ENCODE data around the gene PRDX5.
"Not testable (repeated sequence)": the region's sequence is repeated elsewhere in the genome, so short reads cannot be mapped to it uniquely, and the experiment has no call there.

The PRDX5 gene

DNA sequence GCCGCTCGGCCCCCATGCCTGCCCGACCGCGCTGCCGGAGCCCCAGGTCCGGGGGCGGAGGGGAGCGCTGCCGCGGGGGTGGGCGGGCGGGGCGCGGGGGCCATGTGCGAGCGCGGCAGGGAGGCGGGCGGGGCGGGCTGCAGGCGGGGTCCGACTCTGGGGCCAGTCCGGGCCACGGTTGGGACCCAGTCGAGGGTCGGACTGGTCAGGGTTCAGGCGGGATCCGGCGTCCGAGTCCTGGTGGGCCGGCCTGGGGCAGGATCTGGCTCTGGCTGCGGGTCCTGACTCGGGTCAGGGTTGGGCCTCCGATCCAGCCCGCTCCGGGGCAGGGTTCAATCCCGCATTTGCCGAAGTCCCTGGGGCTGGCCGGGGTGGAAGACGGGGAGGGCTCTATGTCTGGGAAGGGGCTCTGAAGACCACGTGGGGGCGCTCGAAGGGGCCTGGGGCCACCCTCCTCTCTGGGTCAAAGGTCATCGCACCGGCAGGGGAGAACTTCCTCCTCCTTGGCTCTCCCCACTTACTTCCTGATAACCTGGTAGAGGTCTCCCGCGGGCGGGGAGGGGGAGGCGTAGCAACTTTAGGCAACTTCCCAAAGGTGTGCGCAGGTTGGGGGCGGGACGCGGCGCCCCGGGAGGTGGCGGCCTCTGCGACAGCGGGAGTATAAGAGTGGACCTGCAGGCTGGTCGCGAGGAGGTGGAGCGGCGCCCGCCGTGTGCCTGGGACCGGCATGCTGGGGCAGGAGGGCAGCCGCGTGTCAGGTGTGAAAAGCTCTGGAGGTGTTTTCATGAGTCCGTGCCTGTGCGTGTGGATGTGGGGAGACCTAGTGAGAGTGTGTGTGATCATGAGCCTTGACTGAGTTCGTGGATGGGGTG is 12.0 kb upstream of the PRDX5 start:
- no peak for DNase-seq (ENCODE audit: low spot score)

- no peak for DNase-seq (ENCODE audit: low spot score)
Measured at GRCh38 chr11:64306563-64306875, 11.4 kb upstream of the PRDX5 start.

DNA sequence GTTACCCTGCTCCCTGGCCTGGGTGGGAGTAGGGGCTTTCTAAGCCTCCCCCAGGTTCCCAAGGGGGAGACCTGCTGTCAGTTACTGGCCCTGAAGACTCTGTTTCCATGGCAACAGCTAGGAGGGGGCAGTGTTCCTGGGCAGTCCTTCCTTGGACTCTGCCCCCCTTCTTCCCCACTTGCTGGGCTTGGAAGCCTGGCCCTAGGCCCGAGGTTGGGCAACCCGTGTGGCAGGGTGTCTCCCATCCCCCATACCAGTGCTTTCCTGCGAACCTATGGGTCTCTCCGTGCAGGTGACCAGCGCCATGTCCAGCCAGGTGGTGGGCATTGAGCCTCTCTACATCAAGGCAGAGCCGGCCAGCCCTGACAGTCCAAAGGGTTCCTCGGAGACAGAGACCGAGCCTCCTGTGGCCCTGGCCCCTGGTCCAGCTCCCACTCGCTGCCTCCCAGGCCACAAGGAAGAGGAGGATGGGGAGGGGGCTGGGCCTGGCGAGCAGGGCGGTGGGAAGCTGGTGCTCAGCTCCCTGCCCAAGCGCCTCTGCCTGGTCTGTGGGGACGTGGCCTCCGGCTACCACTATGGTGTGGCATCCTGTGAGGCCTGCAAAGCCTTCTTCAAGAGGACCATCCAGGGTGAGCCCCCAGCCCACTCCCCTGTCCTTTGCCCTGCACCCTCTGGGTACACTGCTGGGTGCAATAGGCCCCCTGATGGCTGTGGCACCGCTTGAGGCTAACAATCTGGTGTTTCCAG is 10.9 kb upstream of the PRDX5 start:
- no peak for DNase-seq (ENCODE audit: low spot score)

DNA sequence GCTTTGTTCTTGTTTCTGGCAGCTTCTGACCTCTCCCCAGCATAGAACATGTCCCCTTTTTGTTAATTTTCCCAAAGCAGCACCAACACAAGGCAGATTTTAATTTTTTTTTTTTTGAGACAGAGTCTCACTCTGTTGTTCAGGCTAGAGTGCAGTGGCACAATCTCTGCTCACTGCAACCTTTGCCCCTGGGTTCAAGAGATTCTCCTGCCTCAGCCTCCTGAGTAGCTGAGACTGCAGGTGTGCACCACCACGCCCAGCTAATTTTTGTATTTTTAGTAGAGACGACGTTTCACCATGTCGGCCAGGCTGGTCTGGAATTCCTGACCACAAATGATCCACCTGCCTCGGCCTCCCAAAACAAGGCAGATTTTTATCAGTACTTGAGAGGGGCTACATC is 10.1 kb upstream of the PRDX5 start:
- not testable (repeated sequence) for DNase-seq (ENCODE audit: low spot score)

GRCh38 chr11:64312947-64313346 is 5.0 kb upstream of the PRDX5 start:
- DNase-seq (ENCODE audit: low spot score), result no peak

DNA sequence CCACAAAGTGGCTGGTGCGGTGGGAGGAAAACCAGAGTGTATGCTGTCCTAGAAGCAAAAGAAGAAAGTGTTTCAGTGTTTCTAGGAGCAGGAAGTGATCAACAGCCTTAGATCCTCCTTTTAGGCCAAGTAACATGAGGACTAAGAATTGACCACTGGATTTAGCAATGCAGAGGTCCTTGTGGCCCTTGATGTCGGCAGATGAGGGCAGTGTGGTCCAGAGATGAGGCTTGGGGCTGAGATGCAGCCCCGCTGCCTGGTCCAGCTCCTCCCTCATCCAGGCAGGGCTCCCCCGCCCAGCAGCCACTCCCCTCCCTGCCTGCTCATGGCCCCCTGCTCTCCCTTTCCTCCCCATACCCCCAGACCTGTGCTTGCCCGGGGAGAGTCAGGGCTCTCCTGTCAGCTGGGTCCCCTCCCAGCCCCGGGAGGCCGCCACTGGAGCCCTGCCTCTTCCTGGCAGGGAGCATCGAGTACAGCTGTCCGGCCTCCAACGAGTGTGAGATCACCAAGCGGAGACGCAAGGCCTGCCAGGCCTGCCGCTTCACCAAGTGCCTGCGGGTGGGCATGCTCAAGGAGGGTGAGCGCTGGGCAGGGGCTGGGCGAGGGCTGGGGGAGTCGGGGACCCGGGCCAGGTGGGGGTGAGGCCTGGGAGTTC is 4.3 kb upstream of the PRDX5 start:
- DNase-seq (ENCODE audit: low spot score), result peak; percentile 69

- DNase-seq (ENCODE audit: low spot score), result no peak
Measured at GRCh38 chr11:64314146-64314804, 3.6 kb upstream of the PRDX5 start.

- DNase-seq (ENCODE audit: low spot score), result no peak
Measured at GRCh38 chr11:64314805-64315561, 2.9 kb upstream of the PRDX5 start.

GRCh38 chr11:64315667-64316526 is 2.0 kb upstream of the PRDX5 start:
- DNase-seq (ENCODE audit: low spot score), result not testable (repeated sequence)

GRCh38 chr11:64316672-64317324 is 1.1 kb upstream of the PRDX5 start:
- DNase-seq (ENCODE audit: low spot score), result no peak

DNA sequence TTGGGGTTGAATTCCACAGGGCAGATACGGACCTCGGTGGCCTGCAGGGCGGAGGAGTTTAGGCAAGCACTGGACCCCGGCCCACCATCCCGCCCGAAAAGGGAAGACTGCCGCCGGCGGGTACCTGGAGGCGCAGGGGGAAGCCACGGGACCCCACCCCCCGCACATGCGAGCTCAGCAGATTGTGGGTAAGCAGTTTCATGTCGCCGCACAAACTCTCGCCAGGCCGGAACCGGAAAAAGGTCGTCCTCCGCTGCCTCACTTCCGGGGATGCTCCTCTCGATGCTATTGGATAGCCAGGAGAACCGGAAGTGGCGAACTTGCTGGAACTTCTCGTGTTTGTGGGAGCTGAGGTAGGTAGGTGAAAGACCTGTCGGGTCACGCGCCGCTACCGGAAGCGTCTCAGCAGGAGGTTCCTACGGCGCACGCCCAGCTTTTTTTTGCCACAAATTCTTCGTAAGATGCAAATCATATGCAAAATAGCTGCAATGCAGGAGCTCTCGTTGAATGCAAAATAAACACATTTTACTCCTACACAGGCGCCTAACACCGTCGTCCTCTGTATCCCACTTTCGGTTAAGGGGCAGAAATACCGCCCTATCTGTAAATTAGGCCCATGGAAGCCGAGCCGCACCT is 478 bp upstream of the PRDX5 start, which contains the start of gene TRMT112:
TSS of gene TRMT112 (minus strand) at position 235 of the 636 bp plus-strand sequence. CDS start at position 202, 33 bp downstream.
- peak; percentile 89 for DNase-seq (ENCODE audit: low spot score)

DNA sequence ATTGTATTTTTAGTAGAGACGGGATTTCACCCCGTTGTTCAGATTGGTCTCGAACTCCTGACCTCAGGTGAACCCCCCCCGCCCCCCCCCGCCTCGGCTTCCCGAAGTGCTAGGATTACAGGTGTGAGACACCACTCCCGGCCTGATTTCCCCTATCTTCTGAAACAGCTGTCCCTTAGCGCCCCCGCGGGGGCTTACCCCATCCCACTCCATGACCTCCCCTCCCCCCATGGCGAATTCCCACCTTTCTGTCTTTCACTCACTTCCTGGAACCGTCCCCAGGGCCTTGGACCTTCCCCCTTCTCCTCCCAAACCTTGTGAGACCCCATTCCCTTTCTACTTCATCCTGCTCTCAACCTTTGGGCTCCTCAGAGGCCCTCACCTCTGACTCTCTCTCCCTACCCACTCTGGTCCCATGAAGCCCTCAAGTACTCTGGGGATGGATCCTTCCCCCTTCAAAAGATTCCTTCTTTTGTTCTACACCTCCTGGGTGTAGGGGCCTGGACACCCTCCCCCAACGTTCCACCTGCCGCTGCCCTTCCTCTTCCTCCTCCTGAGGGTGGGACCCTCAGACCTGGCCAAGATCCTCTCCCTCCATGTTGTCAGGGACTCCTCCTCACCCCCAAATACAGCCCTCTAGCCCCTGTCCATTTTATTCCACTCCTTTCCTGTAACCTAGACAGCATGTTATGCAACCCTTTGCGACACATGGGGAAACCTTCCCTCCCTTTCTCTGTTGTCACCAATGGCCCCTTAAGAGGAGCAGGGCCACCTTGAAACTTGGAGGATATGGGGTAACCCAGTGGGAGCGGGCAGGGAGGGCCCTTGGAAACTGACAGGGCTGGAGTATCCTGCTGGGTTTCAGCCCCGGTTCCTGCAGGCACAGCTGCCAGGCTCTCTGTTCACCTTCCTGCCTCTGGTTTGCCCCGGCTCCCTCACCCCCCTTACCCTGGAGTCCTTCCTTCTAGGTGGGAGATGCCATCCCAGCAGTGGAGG is 1.1 kb downstream of the PRDX5 start:
- no peak for DNase-seq (ENCODE audit: low spot score)

GRCh38 chr11:64320556-64320955 is 2.6 kb downstream of the PRDX5 start:
- DNase-seq (ENCODE audit: low spot score), result no peak

- no peak for DNase-seq (ENCODE audit: low spot score)
Measured at GRCh38 chr11:64321026-64321425, 3.1 kb downstream of the PRDX5 start.

- DNase-seq (ENCODE audit: low spot score), result no peak
Measured at GRCh38 chr11:64321533-64321932, 3.6 kb downstream of the PRDX5 start.

- DNase-seq (ENCODE audit: low spot score), result no peak
Measured at GRCh38 chr11:64322925-64323260, 5.0 kb downstream of the PRDX5 start.

- DNase-seq (ENCODE audit: low spot score), result no peak
Measured at GRCh38 chr11:64323373-64323772, 5.5 kb downstream of the PRDX5 start.

GRCh38 chr11:64323984-64324383 is 6.1 kb downstream of the PRDX5 start:
- DNase-seq (ENCODE audit: low spot score), result not testable (repeated sequence)

Data from AG20443 (cell line).